ENCODE results near the gene DOCK1.
"Not testable (repeated sequence)": the region's sequence is repeated elsewhere in the genome, so short reads cannot be mapped to it uniquely, and the experiment has no call there.

DOCK1 gene

DNA sequence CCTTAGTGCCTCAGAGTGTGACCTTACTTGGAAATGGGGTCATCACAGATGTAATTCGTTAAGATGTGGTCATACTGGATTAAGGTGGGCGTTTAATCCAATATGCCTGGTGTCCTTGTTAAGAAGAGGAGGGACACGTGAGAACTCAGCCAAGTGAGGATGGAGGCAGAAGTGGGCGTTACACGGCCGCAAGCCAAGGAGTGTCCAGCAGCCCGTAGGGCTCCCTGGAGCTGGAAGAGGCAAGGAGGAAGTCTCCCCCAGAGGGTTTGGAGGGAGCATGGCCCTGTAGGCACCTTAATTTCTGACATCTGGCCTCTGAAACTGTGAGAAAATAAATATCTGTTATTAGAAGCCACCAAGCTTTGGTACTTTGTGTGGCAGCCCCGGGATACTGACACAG is 21.3 kb downstream of the DOCK1 start:
- no peak for DNase-seq (ENCODE audit: low spot score)

- no peak for DNase-seq (ENCODE audit: low spot score)
Observed at GRCh38 chr10:126927799-126928198, 22.6 kb downstream of the DOCK1 start.

GRCh38 chr10:126928274-126928673 is 23.0 kb downstream of the DOCK1 start:
- no peak for DNase-seq (ENCODE audit: low spot score)

DNA sequence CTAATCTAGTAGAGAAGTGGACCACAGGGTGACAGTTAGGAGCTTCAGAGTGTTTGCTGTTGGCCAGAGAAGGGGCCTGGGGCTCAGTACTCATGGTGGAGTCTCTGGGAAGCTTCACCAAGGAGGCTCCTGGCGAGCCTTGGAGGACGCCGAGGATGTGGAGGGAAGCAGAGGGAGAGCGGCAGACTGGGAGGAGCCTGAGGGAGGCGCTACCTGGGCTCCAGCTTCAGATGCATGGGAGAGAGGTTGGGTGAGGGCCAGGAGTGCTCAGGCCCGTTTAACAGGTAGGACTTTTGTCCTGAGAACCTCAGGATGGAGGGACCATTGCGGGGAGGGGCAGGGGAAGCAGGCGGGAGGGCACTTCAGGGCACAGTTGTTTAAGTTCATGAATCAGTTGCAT is 24.2 kb downstream of the DOCK1 start:
- DNase-seq (ENCODE audit: low spot score): no peak

DNA sequence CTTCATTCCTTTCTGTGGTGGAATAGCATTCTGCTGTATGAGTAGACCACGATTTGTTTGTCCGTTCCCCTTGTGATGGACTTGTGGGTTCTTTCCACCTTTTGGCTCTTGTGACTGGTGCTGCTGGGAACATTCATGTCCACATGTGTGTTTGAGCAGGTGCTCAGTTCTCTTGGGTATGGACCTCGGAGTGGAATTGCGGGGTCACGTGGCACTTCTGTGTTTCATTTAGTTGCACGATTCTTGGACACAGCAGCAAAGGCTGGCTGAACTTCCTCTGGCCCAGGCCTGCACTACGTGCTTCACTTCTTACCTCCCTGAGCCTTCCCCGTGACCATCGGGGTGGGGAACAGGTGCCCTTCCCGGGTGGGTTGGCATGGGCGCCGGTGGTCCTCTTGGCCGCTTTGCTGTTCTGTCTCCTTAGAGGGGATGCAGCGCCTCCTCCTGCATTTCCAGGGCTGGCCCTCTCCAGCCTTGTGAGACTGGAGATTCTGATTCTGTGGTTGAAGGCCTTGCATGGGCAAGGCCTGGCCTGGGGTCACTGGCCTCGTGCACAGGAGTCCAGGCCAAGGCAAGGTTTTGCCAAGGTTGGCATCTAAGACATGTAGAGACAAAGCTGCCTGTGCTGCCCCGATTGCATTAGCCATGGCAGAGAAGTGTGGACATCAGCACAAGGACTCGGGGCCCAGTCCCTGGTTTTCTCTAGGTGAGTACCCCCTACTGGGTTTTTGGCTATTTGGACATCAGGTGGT is 25.1 kb downstream of the DOCK1 start:
- DNase-seq (ENCODE audit: low spot score): no peak

DNA sequence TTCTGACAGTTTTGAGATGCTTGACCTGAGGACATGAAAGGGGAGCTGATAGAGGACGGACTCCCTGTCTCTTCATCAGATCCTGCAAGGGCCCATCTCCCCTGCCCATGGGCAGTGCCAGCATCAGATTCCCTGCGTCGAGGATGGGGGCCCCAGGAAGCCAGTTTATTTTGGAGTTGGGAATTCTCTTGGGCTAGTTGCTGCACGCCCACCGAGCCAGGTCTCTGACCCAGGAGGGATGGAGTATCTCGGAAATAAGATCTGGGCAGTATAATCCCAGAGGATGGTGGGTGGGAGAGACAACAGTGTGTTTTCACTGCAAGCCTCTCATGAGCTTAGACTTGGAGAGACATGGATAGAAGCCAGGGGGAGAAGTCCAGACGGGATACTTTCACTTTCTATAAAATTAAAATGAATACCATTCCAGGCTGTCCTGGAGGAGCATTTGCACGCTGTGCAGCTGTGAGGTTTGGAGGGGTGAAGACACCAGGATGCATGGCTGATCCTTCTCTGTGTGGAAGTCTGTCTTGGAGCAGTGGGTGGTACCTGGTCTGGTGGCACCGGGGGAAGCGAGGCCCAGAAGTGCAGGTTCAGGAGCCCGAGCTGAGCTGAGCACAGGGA is 25.8 kb downstream of the DOCK1 start:
- no peak for DNase-seq (ENCODE audit: low spot score)

- no peak for DNase-seq (ENCODE audit: low spot score)
Observed at GRCh38 chr10:126931544-126931943, 26.3 kb downstream of the DOCK1 start.

DNA sequence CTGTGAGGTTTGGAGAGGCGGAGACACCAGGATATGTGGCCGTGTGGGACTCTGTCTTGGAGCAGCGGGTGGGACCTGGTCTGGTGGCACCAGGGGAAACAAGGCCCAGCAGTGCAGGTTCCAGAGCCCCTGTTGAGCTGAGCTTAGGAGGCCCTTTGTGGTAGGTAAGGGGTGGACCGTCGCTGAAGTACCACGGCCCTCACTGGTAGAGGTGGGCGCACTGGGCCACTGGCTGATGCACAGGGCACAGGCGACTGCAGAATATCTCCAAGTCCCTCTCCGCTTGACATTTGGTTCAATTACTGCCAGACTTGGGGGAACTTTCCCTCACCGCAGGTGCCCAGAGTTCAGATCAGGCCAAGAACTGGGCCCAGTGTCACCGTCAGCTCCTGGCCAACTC is 27.3 kb downstream of the DOCK1 start:
- no peak for DNase-seq (ENCODE audit: low spot score)

DNA sequence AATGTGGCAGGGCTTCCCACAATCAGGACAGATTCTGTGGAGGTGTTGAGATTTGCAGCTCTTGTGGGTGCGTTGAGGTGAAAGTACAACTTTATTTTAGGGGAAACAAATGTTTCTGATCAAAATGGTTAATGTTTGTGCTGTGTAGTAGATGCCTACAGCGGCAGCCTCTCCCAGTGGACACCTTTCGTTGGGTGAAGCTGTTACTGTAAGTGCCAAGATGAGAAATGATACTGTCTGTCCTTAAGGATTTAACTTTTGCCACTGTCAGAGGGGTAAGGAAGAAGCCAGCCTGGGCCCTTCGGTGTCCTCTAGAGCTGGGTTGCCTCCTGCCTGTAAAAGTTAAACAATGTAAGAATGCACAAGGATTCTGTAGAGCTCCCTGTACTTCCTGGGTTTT is 27.9 kb downstream of the DOCK1 start:
- no peak for DNase-seq (ENCODE audit: low spot score)

DNA sequence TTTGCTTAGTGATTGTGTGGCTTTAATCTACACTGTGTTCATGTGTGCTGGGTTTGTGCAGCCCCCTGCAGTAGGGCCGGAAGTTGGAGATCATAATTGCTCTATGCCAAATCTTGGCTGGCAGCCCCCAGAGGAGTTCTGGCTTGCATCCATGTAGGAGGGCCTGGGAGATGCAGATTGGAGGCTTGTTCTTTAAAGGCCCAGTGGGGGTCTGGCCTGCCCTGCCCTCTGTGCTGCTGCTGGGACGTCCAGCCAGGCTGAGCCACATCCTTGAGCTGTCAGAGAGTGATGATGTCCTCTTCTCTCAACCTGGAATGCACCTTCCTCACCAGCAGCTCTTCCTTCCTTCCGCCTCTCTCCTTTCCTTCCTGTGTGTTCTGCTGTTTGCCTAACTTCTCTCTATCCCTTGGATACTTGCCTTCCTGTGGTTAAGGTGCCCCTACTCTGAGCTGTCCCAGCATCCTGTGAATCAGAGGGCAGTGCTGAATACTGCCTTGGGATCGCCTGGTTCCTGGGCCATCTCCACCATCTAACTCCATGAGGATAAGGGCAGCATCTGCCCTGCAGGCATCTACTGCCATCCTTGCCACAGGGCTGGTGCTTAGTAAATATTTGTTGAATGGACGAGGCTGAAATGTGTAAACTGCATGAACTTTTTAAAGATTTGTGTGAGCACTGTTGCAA is 30.2 kb downstream of the DOCK1 start:
- no peak for DNase-seq (ENCODE audit: low spot score)

- no peak for DNase-seq (ENCODE audit: low spot score)
Observed at GRCh38 chr10:126937026-126937425, 31.8 kb downstream of the DOCK1 start.

- DNase-seq (ENCODE audit: low spot score): not testable (repeated sequence)
Observed at GRCh38 chr10:126938121-126938520, 32.9 kb downstream of the DOCK1 start.

- DNase-seq (ENCODE audit: low spot score): no peak
Observed at GRCh38 chr10:126939706-126940105, 34.5 kb downstream of the DOCK1 start.

- DNase-seq (ENCODE audit: low spot score): no peak
Observed at GRCh38 chr10:126940670-126941310, 35.6 kb downstream of the DOCK1 start.

- no peak for DNase-seq (ENCODE audit: low spot score)
Observed at GRCh38 chr10:126944191-126944590, 39.0 kb downstream of the DOCK1 start.

DNA sequence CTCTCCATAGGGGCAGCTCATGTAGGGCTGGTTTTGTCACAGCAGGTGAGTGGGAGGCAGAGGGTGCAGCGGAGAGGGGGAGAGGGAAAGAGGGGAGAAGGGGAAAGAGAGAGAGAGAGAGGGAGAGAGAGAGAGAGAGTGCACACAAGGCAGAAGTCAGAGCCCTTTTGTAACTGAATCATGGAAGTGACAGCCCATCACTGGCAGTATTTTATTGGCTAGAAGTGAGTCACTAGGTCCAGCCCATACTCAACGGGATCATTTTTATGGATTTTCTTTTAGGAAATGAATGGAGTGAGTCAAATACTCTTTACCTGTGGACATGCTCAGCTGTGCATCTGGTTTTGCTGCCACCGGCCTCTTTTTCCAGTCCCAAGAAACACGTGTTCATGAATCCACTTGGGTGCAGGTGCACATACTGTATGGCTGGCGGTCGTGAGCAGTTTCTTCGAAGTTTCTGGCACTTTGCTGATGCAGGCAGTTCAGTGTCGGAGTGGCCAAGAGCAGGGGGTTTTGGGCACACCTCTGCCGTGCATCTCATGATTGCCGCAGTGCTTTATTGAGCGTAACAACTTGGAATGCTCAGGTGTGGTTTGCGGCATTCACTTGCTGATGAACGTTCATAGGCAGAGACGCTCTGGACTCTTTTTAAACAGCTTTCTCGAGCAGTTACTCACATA is 40.3 kb downstream of the DOCK1 start:
- DNase-seq (ENCODE audit: low spot score): no peak

DNA sequence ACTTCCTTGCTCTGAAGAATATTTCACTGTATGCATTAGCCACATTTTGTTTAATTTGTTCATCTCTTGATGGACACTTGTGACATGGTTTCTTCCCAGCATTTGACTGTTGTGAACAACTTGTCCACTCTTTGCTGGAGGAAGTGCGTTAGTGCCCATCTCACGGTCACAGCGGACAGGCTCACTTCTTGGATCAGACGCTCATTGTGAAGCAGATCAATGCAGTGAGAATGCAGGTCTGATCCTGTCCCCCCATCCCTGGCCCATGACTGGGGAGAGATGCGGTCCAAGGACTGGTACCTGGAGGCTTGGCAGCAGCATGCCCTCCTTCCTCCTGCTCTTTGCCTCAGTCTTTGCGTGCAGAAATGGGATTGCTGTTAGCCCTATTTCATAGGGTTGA is 41.5 kb downstream of the DOCK1 start:
- DNase-seq (ENCODE audit: low spot score): no peak

- DNase-seq (ENCODE audit: low spot score): no peak
Observed at GRCh38 chr10:126948355-126949160, 43.3 kb downstream of the DOCK1 start.

GRCh38 chr10:126949161-126949503 is 43.9 kb downstream of the DOCK1 start:
- no peak for DNase-seq (ENCODE audit: low spot score)

GRCh38 chr10:126950401-126951105 is 45.3 kb downstream of the DOCK1 start:
- DNase-seq (ENCODE audit: low spot score): no peak

DNA sequence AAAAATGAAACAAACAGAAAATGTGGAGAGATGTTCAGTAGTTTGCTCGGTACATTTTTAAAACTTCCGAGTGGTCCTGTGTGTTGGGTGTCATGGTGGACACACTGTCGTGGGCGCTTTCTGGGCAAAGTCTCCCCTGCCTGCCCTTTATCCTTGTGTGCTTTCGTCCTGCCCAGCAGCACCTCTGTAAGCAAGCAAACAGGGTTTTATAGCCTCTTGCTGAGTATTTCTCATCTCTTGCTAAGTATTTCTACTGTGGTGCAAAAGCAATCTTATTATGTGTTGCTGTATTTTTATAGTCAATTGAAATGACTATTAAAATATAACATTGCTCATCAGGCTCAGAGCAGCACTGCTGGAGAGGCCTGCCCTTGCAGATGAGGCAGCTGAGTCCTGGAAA is 48.7 kb downstream of the DOCK1 start:
- DNase-seq (ENCODE audit: low spot score): no peak

Measured in NAMALWA (cell line).